Measurements from ENCODE around the gene MEGF11.

GRCh38 chr15:66214246-66214645, 39.3 kb downstream of the MEGF11 start:
- TF ChIP-seq CTCF (IDR thresholded peaks at IDR 0.05) (no peak), POLR2A (IDR thresholded peaks at IDR 0.05) (no peak)

Measured in breast epithelium (tissue), 3 donors.